H1 (cell line): Measurements from ENCODE around the gene KCNH1. TPM values are rescaled to one million over a fixed set of nuclear protein-coding genes. Genes with fewer than 3 reads are reported as not detected.

Experiments
- CTCF ChIA-PET: fragments of 300-600 bp; sonication (Branson Sonifier 250); formaldehyde crosslinking; loops from one replicate; lab custom pipeline; 2021; ENCODE audit not compliant: partially characterized antibody; lab: Charles Lee
- POLR2A ChIA-PET: fragments of 300-600 bp; sonication (Branson Sonifier 250); formaldehyde crosslinking; loops from one replicate; lab custom pipeline; 2021; ENCODE audit warnings: inconsistent platforms; ENCODE audit not compliant: partially characterized antibody; lab: Charles Lee
- DNase-seq, 2 experiments: peaks; one replicate each; pipeline versions ENCODE4 v3.0.0 to v3.0.0-alpha.2; 2010 to 2022; ENCODE audit warnings: low spot score in 2 of 2, low read depth in 1 of 2, mixed read lengths in 1 of 2
- FAIRE-seq: peaks from 2 replicates; lab custom pipeline; 2011; peaks lifted over from hg19 to GRCh38; lab: Jason Lieb, UNC
- H2AFZ ChIP-seq: 2 replicates; pipeline ENCODE4 v1.8.1; 2012; ENCODE audit warnings: low read length, inconsistent platforms
- H2AK5ac ChIP-seq: 2 replicates; pipeline ENCODE4 v1.6.1; 2013; ENCODE audit warnings: low read depth, low read length
- H2BK120ac ChIP-seq: replicated peaks from 2 replicates; pipeline ENCODE3; 2013; ENCODE audit warnings: low read depth, low read length, inconsistent platforms
- H2BK12ac ChIP-seq: 2 replicates; pipeline ENCODE4 v1.6.1; 2013; ENCODE audit warnings: low read depth, low read length
- H2BK15ac ChIP-seq: 2 replicates; pipeline ENCODE4 v1.6.1; 2013; ENCODE audit warnings: low read length
- H2BK20ac ChIP-seq: 2 replicates; pipeline ENCODE4 v1.6.1; 2013; ENCODE audit warnings: low read length
- H2BK5ac ChIP-seq: 2 replicates; pipeline ENCODE4 v1.6.1; 2013; ENCODE audit warnings: low read depth, low read length
- H3K14ac ChIP-seq: 2 replicates; pipeline ENCODE4 v1.6.1; 2013; ENCODE audit warnings: inconsistent platforms; ENCODE audit not compliant: insufficient read length
- H3K18ac ChIP-seq: 2 replicates; pipeline ENCODE4 v1.6.1; 2013; ENCODE audit warnings: low read length; ENCODE audit errors: extremely low read depth
- H3K23ac ChIP-seq: 2 replicates; pipeline ENCODE4 v1.6.1; 2013; ENCODE audit warnings: inconsistent platforms; ENCODE audit not compliant: insufficient read length
- H3K23me2 ChIP-seq: 2 replicates; pipeline ENCODE4 v1.6.1; 2013; ENCODE audit warnings: low read depth, low read length
- H3K27ac ChIP-seq: 2 replicates; pipeline ENCODE4 v1.6.1; 2011; ENCODE audit warnings: low read depth, low read length, inconsistent platforms
- H3K27me3 ChIP-seq, 4 experiments: replicated peaks in 1 of 4; 1 replicate in 1 of 4; 2 replicates in 3 of 4; pipeline versions ENCODE4 v1.6.1 to v1.8.1; 2011 to 2013; ENCODE audit warnings: low read length in 3 of 4, mild to moderate bottlenecking in 3 of 4, inconsistent platforms in 2 of 4, mixed read lengths in 2 of 4, moderate library complexity in 1 of 4; ENCODE audit not compliant: control insufficient read depth in 3 of 4, insufficient read depth in 3 of 4; ENCODE audit errors: extremely low read depth in 1 of 4
- H3K36me3 ChIP-seq, 4 experiments: 2 replicates each; pipeline versions ENCODE4 v1.6.1 to v1.8.1; 2011 to 2013; ENCODE audit warnings: mild to moderate bottlenecking in 4 of 4, low read length in 3 of 4, moderate library complexity in 2 of 4, control low read depth in 1 of 4, inconsistent platforms in 1 of 4; ENCODE audit not compliant: insufficient read depth in 4 of 4, control insufficient read depth in 2 of 4
- H3K4ac ChIP-seq: replicated peaks from 2 replicates; pipeline ENCODE3; 2013; ENCODE audit warnings: low read length, low read depth, mixed read lengths, inconsistent platforms; ENCODE audit not compliant: insufficient read length
- H3K4me1 ChIP-seq, 4 experiments: replicated peaks in 1 of 4; 1 replicate in 1 of 4; 2 replicates in 3 of 4; pipeline versions ENCODE4 v1.6.1 to v1.8.1; 2011 to 2013; ENCODE audit warnings: low read length in 3 of 4, inconsistent platforms in 2 of 4, mixed read lengths in 1 of 4; ENCODE audit not compliant: insufficient read depth in 4 of 4, control insufficient read depth in 3 of 4
- H3K4me2 ChIP-seq, 2 experiments: 2 replicates each; pipeline versions ENCODE4 v1.6.1 to v1.8.1; 2011 to 2013; ENCODE audit warnings: low read depth in 2 of 2, low read length in 2 of 2, control low read depth in 1 of 2, inconsistent platforms in 1 of 2, mild to moderate bottlenecking in 1 of 2; ENCODE audit not compliant: insufficient read depth in 1 of 2
- H3K4me3 ChIP-seq, 4 experiments: fragments of 200-600, 300-600 bp in 1 of 4; sonication (generic), shearing (Covaris generic), sonication (Bioruptor Twin) in 1 of 4; 2 replicates each; pipeline versions ENCODE4 v1.5.1 to v1.8.1; 2011 to 2016; ENCODE audit warnings: low read length in 4 of 4, low read depth in 3 of 4, control low read depth in 2 of 4, inconsistent platforms in 2 of 4, mild to moderate bottlenecking in 2 of 4, mixed read lengths in 1 of 4, moderate library complexity in 1 of 4; ENCODE audit not compliant: insufficient read depth in 2 of 4; ENCODE audit errors: extremely low read depth in 1 of 4
- H3K56ac ChIP-seq: replicated peaks from 2 replicates; pipeline ENCODE3; 2013; ENCODE audit warnings: low read depth, mild to moderate bottlenecking, mixed read lengths, low read length, inconsistent platforms; ENCODE audit not compliant: insufficient read length
- H3K79me1 ChIP-seq: 2 replicates; pipeline ENCODE4 v1.6.1; 2013; ENCODE audit warnings: low read depth, low read length, control low read depth
- H3K79me2 ChIP-seq, 2 experiments: 2 replicates each; pipeline versions ENCODE4 v1.6.1 to v1.8.1; 2012 to 2013; ENCODE audit warnings: low read length in 2 of 2, mild to moderate bottlenecking in 2 of 2, inconsistent platforms in 1 of 2; ENCODE audit not compliant: insufficient read depth in 2 of 2, control insufficient read depth in 1 of 2
- H3K9ac ChIP-seq, 4 experiments: replicated peaks in 1 of 4; 1 replicate in 1 of 4; 2 replicates in 3 of 4; pipeline versions ENCODE4 v1.6.1 to v1.8.1; 2011 to 2013; ENCODE audit warnings: low read depth in 3 of 4, low read length in 3 of 4, control low read depth in 2 of 4, mild to moderate bottlenecking in 2 of 4, moderate library complexity in 2 of 4, inconsistent platforms in 1 of 4; ENCODE audit errors: extremely low read depth in 1 of 4
- H3K9me3 ChIP-seq, 2 experiments: 2 replicates each; pipeline versions ENCODE4 v1.6.1 to v1.8.1; 2012 to 2013; ENCODE audit warnings: mild to moderate bottlenecking in 2 of 2, moderate library complexity in 2 of 2, control low read depth in 1 of 2, inconsistent platforms in 1 of 2, low read depth in 1 of 2, low read length in 1 of 2, mixed read lengths in 1 of 2; ENCODE audit not compliant: insufficient read depth in 2 of 2
- H4K20me1 ChIP-seq, 2 experiments: replicated peaks in 1 of 2; 2 replicates each; pipeline versions ENCODE3 to v1.8.1; 2011 to 2013; ENCODE audit warnings: inconsistent platforms in 2 of 2, low read length in 2 of 2, mild to moderate bottlenecking in 1 of 2; ENCODE audit not compliant: insufficient read depth in 2 of 2, control insufficient read depth in 1 of 2
- H4K5ac ChIP-seq: 2 replicates; pipeline ENCODE4 v1.6.1; 2013; ENCODE audit warnings: low read length, low read depth, mixed read lengths, inconsistent platforms; ENCODE audit not compliant: insufficient read length
- H4K8ac ChIP-seq: 2 replicates; pipeline ENCODE4 v1.8.0; 2013; ENCODE audit warnings: mild to moderate bottlenecking, moderate library complexity, low read length, inconsistent platforms; ENCODE audit not compliant: insufficient read depth; ENCODE audit errors: extremely low read depth
- H4K91ac ChIP-seq: replicated peaks from 2 replicates; pipeline ENCODE3; 2013; ENCODE audit warnings: low read length, mixed read lengths, inconsistent platforms; ENCODE audit not compliant: insufficient read length
- EP300 ChIP-seq, 2 experiments: IDR thresholded peaks; 1 replicate in 1 of 2; 2 replicates in 1 of 2; pipeline ENCODE4 v1.6.1; 2011 to 2012; ENCODE audit warnings: low read depth in 2 of 2, low read length in 2 of 2, mild to moderate bottlenecking in 2 of 2, borderline replicate concordance in 1 of 2, inconsistent platforms in 1 of 2, moderate library complexity in 1 of 2
- HDAC6 ChIP-seq: IDR thresholded peaks from one replicate; pipeline ENCODE4 v1.7.1; 2012; ENCODE audit warnings: low read depth, mild to moderate bottlenecking, inconsistent platforms, low read length, moderate library complexity
- JUND ChIP-seq: IDR thresholded peaks from 2 replicates; pipeline ENCODE4 v1.6.1; 2011; ENCODE audit warnings: mild to moderate bottlenecking, improper control_type of control experiment, low read length
- NANOG ChIP-seq: IDR thresholded peaks from 2 replicates; pipeline ENCODE4 v1.6.1; 2011; ENCODE audit warnings: low read length, low read depth, mild to moderate bottlenecking, inconsistent platforms; ENCODE audit not compliant: insufficient read depth, poor library complexity, severe bottlenecking
- POLR2AphosphoS5 ChIP-seq: IDR thresholded peaks from 2 replicates; pipeline ENCODE4 v1.6.1; 2011; ENCODE audit warnings: low read depth, low read length
- SIX5 ChIP-seq: IDR thresholded peaks from 2 replicates; pipeline ENCODE4 v1.6.1; 2011; ENCODE audit warnings: mild to moderate bottlenecking, low read depth, low read length
- SP4 ChIP-seq: IDR thresholded peaks from 2 replicates; pipeline ENCODE4 v1.6.1; 2012; ENCODE audit warnings: low read length, inconsistent platforms
- WGBS, 2 experiments: shearing (Covaris generic) in 1 of 2; methylation state at CpG; one replicate each; pipeline versions ENCODE4 v1.1.6 to v1.1.7; 2013 to 2015; ENCODE audit warnings: low lambda C conversion rate in 2 of 2, mixed read lengths in 2 of 2, inconsistent platforms in 1 of 2, low coverage in 1 of 2, missing lambda C conversion rate in 1 of 2; ENCODE audit not compliant: insufficient replicate concordance in 2 of 2, insufficient coverage in 1 of 2, insufficient read length in 1 of 2; ENCODE audit errors: extremely low coverage in 1 of 2, missing lambda C conversion rate in 1 of 2; 5-methylcytosine and 5-hydroxymethylcytosine counted together
- polyA plus RNA-seq, 7 experiments: library from polyadenylated mRNA; depleted of rRNA in 3 of 7; stranded (reverse) in 5 of 7; unstranded in 2 of 7; fragments of >200 nt in 5 of 7; fragments of 200-250 nt in 2 of 7; gene quantifications; 1 replicate in 5 of 7; 2 replicates in 1 of 7; 4 replicates in 1 of 7; pipeline versions ENCODE4 v1.2.1 to v1.2.3, GENCODE V29; 2011 to 2013; ENCODE audit warnings: missing spikeins in 2 of 7, mixed read lengths in 2 of 7
- total RNA-seq: library from RNA; stranded (reverse); fragmentation: NEBNext Ultra II Directional; extraction: Animal tissue kit (Norgen Biotek cat#: 25700); gene quantifications from 2 replicates; pipeline ENCODE4 v1.2.1, GENCODE V29; 2021
- TF ChIP-seq, protein P1 (sequence below): IDR thresholded peaks from 2 replicates; pipeline ENCODE4 v1.6.1; 2012; ENCODE audit warnings: inconsistent platforms

Gene KCNH1
- total and polyA plus RNA-seq, 2 of the 8 experiments (the other 6 are each of a cell fraction or from before 2014, with no cell fraction given): 0.27 to 0.34 TPM

DNA sequence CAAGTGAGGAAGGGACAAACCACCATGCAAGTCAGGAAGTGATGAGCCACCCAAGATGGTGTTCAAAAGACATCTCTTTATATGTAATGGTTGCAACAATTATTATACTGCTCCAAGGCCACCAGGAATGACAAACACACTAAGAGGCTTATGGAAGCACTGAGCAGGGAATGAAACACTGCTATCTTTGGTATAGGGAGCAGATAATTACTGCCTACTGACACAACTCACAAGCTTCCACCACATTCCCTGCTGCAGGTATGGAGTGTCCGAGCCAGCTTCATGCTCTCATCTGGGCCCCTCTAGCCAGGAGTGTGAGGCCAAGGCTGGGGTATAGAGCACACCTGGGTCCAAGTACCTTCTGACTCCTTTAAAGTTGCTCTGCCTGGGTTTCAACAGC, 433.9 kb downstream of the KCNH1 start:
- H4K20me1 ChIP-seq: no peaks in the 10 kb centered on the region
- no peak overlapping the region for H3K56ac ChIP-seq
- no peak overlapping the region for H2AFZ ChIP-seq
- no peak overlapping the region for H3K4me2 ChIP-seq
- 88% methylated on average over 1 of the region's 1 CpG; no CpG with 5 or more reads in 1 of the 2 experiments for WGBS, 2 experiments
- no peaks in the 10 kb centered on the region for H3K9me3 ChIP-seq
- no peak overlapping the region for H3K14ac ChIP-seq
- ChIA-PET POLR2A (no interaction called here), CTCF (interaction anchor here (1.3 kb wide), 1 partner anchor 435 kb away, joined by 3 read pairs; no protein-coding TSS in a partner anchor)
- no peaks in the 10 kb centered on the region for H3K4me1 ChIP-seq
- H3K36me3 ChIP-seq: no peaks in the 10 kb centered on the region
- TF ChIP-seq JUND (no peak), SP4 (no peak), POLR2AphosphoS5 (no peak), NANOG (no peak), SIX5 (no peak), EP300 (IDR thresholded peaks at IDR 0.05; ENCODE audit: borderline replicate concordance in 1 of 2, low read depth in 2 of 2, low read length in 2 of 2) (no peak), HDAC6 (no peak)
- TF ChIP-seq, protein P1, sequence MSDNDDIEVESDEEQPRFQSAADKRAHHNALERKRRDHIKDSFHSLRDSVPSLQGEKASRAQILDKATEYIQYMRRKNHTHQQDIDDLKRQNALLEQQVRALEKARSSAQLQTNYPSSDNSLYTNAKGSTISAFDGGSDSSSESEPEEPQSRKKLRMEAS: no peak
- no peak overlapping the region for H4K91ac ChIP-seq
- H4K8ac ChIP-seq: no peak overlapping the region
- no peak overlapping the region for H2BK20ac ChIP-seq
- H2BK12ac ChIP-seq: no peak overlapping the region
- H2BK15ac ChIP-seq: no peak overlapping the region
- H3K79me1 ChIP-seq: no peaks in the 10 kb centered on the region
- no peaks in the 10 kb centered on the region for H3K27me3 ChIP-seq
- no peak overlapping the region for H3K9ac ChIP-seq
- no peak overlapping the region for H3K27ac ChIP-seq
- DNase-seq: no peak
- no peaks in the 10 kb centered on the region for H3K79me2 ChIP-seq
- no peak overlapping the region for H2AK5ac ChIP-seq
- H3K4ac ChIP-seq: no peak overlapping the region
- no peak overlapping the region for H3K4me3 ChIP-seq
- FAIRE-seq: no peak
- no peaks in the 10 kb centered on the region for H3K23me2 ChIP-seq
- no peak overlapping the region for H2BK120ac ChIP-seq
- no peak overlapping the region for H2BK5ac ChIP-seq
- no peak overlapping the region for H3K18ac ChIP-seq
- no peak overlapping the region for H3K23ac ChIP-seq
- no peak overlapping the region for H4K5ac ChIP-seq
